Measurements from ENCODE around the gene TAGAP. TPM values are rescaled to one million over a fixed set of nuclear protein-coding genes. Genes with fewer than 3 reads are reported as not detected.

The TAGAP gene
- total RNA-seq, 1 experiment from 2014 or later: 16.5 TPM

- no peak for DNase-seq
- no peaks in the 10 kb centered on the region for H3K9me3 ChIP-seq (ENCODE audit: low read length)
- no peaks in the 10 kb centered on the region for H4K20me1 ChIP-seq (ENCODE audit: insufficient read depth, low read depth, low read length)
- H3K9me2 ChIP-seq (replicated peaks; ENCODE audit: insufficient read depth, low read length): no peaks in the 10 kb centered on the region
- H3K27me3 ChIP-seq (ENCODE audit: low read length): no peaks in the 10 kb centered on the region
- H3K9ac ChIP-seq (ENCODE audit: low read length): no peak overlapping the region
- H3K4me1 ChIP-seq (ENCODE audit: low read length): peaks cover 21% of the 10 kb centered on the region
- H3K4me3 ChIP-seq (ENCODE audit: low read length): no peak overlapping the region
- H2AFZ ChIP-seq (ENCODE audit: low read length): no peak overlapping the region
- no peaks in the 10 kb centered on the region for H3K79me2 ChIP-seq (ENCODE audit: low read length)
- no peak overlapping the region for H3K4me2 ChIP-seq (ENCODE audit: low read depth, low read length, poor library complexity, severe bottlenecking)
- no peak overlapping the region for H3K27ac ChIP-seq (ENCODE audit: low read length)
- no peaks in the 10 kb centered on the region for H3K36me3 ChIP-seq (ENCODE audit: insufficient read depth, low read length)
Observed at GRCh38 chr6:159066483-159066882, 21.7 kb upstream of the TAGAP start.

GRCh38 chr6:159065759-159066329 lies 21.1 kb upstream of the TAGAP start:
- Histone ChIP-seq H3K27ac (ENCODE audit: low read length) (no peak overlapping the region), H3K27me3 (ENCODE audit: low read length) (no peaks in the 10 kb centered on the region), H3K9ac (ENCODE audit: low read length) (no peak overlapping the region), H3K4me3 (ENCODE audit: low read length) (no peak overlapping the region), H3K4me1 (ENCODE audit: low read length) (peaks cover 21% of the 10 kb centered on the region), H3K4me2 (ENCODE audit: low read depth, low read length, poor library complexity, severe bottlenecking) (no peak overlapping the region), H3K36me3 (ENCODE audit: insufficient read depth, low read length) (no peaks in the 10 kb centered on the region), H3K9me3 (ENCODE audit: low read length) (no peaks in the 10 kb centered on the region), H3K79me2 (ENCODE audit: low read length) (no peaks in the 10 kb centered on the region), H2AFZ (ENCODE audit: low read length) (no peak overlapping the region), H4K20me1 (ENCODE audit: insufficient read depth, low read depth, low read length) (no peaks in the 10 kb centered on the region), H3K9me2 (replicated peaks; ENCODE audit: insufficient read depth, low read length) (no peaks in the 10 kb centered on the region)
- DNase-seq: no peak

DNA sequence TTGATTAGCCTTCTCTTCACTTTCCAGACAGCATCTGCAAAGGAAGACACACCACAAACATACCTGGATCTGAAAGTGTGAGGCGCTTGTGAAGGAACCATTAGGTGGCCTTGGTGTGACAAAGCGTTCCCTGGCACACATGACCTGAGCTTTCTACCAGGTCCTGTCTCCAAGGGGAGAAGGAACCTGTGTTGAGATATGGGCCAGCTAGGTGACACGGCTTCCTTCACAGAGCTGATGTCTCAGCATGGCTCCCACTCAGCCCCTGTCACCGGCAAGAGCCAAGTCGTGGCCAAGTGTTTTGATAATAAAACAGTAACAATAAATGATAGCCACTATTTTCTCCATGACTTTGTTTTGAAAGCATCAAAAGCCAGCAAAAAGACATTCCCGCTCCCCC lies 20.3 kb upstream of the TAGAP start:
- Histone ChIP-seq H2AFZ (ENCODE audit: low read length) (no peak overlapping the region), H3K27me3 (ENCODE audit: low read length) (no peaks in the 10 kb centered on the region), H3K4me1 (ENCODE audit: low read length) (peaks cover 21% of the 10 kb centered on the region), H3K4me3 (ENCODE audit: low read length) (no peak overlapping the region), H3K9me3 (ENCODE audit: low read length) (no peaks in the 10 kb centered on the region), H3K9ac (ENCODE audit: low read length) (no peak overlapping the region), H3K79me2 (ENCODE audit: low read length) (no peaks in the 10 kb centered on the region), H4K20me1 (ENCODE audit: insufficient read depth, low read depth, low read length) (no peaks in the 10 kb centered on the region), H3K9me2 (replicated peaks; ENCODE audit: insufficient read depth, low read length) (no peaks in the 10 kb centered on the region), H3K36me3 (ENCODE audit: insufficient read depth, low read length) (no peaks in the 10 kb centered on the region), H3K27ac (ENCODE audit: low read length) (no peak overlapping the region), H3K4me2 (ENCODE audit: low read depth, low read length, poor library complexity, severe bottlenecking) (no peak overlapping the region)
- DNase-seq: no peak

DNA sequence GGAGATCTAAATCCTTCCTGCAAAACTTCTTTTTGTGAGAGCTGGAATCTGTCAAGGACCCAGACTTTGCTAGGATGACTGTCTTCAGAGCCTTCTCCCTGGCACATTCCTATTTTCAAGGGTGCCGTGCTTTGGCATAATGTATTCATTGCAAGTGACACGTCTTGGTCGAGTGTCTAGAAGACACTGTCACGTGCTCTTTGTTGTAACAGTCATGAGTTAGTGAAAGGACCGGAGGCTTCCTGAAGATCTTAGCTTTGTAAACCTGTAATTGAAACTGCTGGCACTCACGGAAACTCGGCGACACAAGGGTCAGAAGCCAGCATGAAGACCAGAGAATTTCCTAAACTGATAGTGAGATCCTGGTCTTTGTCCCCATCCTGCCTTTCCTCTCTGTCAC lies 19.7 kb upstream of the TAGAP start:
- H3K36me3 ChIP-seq (ENCODE audit: insufficient read depth, low read length): no peaks in the 10 kb centered on the region
- no peak overlapping the region for H3K4me2 ChIP-seq (ENCODE audit: low read depth, low read length, poor library complexity, severe bottlenecking)
- H3K9ac ChIP-seq (ENCODE audit: low read length): no peak overlapping the region
- H2AFZ ChIP-seq (ENCODE audit: low read length): no peak overlapping the region
- DNase-seq: no peak
- H3K9me3 ChIP-seq (ENCODE audit: low read length): no peaks in the 10 kb centered on the region
- no peaks in the 10 kb centered on the region for H3K9me2 ChIP-seq (replicated peaks; ENCODE audit: insufficient read depth, low read length)
- no peaks in the 10 kb centered on the region for H3K79me2 ChIP-seq (ENCODE audit: low read length)
- no peaks in the 10 kb centered on the region for H4K20me1 ChIP-seq (ENCODE audit: insufficient read depth, low read depth, low read length)
- H3K4me1 ChIP-seq (ENCODE audit: low read length): peaks cover 21% of the 10 kb centered on the region
- H3K27ac ChIP-seq (ENCODE audit: low read length): no peak overlapping the region
- no peak overlapping the region for H3K4me3 ChIP-seq (ENCODE audit: low read length)
- no peaks in the 10 kb centered on the region for H3K27me3 ChIP-seq (ENCODE audit: low read length)

DNA sequence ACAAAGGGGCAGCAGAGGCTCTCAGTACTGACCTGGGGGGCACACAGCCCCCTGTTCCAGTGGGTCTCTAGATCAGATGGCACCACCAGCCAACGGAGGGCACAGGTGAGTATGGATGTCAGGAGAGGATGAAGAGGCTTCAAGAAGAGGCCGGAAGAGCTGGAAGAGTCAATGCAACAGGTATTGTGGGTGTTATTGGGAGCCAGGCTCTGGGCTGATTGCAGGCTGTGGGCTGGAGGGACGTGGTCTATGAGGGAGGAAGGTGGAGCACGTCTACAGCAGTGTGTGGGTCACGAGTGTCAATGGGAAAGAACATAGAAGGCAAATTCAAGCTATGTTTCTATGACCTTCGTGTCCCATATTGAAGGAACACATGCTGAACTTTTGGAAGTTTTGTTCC lies 18.8 kb upstream of the TAGAP start:
- Histone ChIP-seq H3K9ac (ENCODE audit: low read length) (no peak overlapping the region), H3K4me1 (ENCODE audit: low read length) (peaks cover 13% of the 10 kb centered on the region), H2AFZ (ENCODE audit: low read length) (no peak overlapping the region), H3K27me3 (ENCODE audit: low read length) (no peaks in the 10 kb centered on the region), H3K4me3 (ENCODE audit: low read length) (no peak overlapping the region), H3K27ac (ENCODE audit: low read length) (no peak overlapping the region), H3K9me3 (ENCODE audit: low read length) (no peaks in the 10 kb centered on the region), H3K9me2 (replicated peaks; ENCODE audit: insufficient read depth, low read length) (no peaks in the 10 kb centered on the region), H3K36me3 (ENCODE audit: insufficient read depth, low read length) (no peaks in the 10 kb centered on the region), H3K79me2 (ENCODE audit: low read length) (no peaks in the 10 kb centered on the region), H3K4me2 (ENCODE audit: low read depth, low read length, poor library complexity, severe bottlenecking) (no peak overlapping the region), H4K20me1 (ENCODE audit: insufficient read depth, low read depth, low read length) (no peaks in the 10 kb centered on the region)
- DNase-seq: no peak

GRCh38 chr6:159062976-159063375 lies 18.2 kb upstream of the TAGAP start:
- no peak overlapping the region for H2AFZ ChIP-seq (ENCODE audit: low read length)
- no peaks in the 10 kb centered on the region for H4K20me1 ChIP-seq (ENCODE audit: insufficient read depth, low read depth, low read length)
- H3K9ac ChIP-seq (ENCODE audit: low read length): no peak overlapping the region
- no peak overlapping the region for H3K27ac ChIP-seq (ENCODE audit: low read length)
- H3K9me3 ChIP-seq (ENCODE audit: low read length): no peaks in the 10 kb centered on the region
- no peak for DNase-seq
- H3K79me2 ChIP-seq (ENCODE audit: low read length): no peaks in the 10 kb centered on the region
- no peaks in the 10 kb centered on the region for H3K27me3 ChIP-seq (ENCODE audit: low read length)
- peaks cover 13% of the 10 kb centered on the region for H3K4me1 ChIP-seq (ENCODE audit: low read length)
- no peaks in the 10 kb centered on the region for H3K9me2 ChIP-seq (replicated peaks; ENCODE audit: insufficient read depth, low read length)
- no peaks in the 10 kb centered on the region for H3K36me3 ChIP-seq (ENCODE audit: insufficient read depth, low read length)
- no peak overlapping the region for H3K4me3 ChIP-seq (ENCODE audit: low read length)
- no peak overlapping the region for H3K4me2 ChIP-seq (ENCODE audit: low read depth, low read length, poor library complexity, severe bottlenecking)

DNA sequence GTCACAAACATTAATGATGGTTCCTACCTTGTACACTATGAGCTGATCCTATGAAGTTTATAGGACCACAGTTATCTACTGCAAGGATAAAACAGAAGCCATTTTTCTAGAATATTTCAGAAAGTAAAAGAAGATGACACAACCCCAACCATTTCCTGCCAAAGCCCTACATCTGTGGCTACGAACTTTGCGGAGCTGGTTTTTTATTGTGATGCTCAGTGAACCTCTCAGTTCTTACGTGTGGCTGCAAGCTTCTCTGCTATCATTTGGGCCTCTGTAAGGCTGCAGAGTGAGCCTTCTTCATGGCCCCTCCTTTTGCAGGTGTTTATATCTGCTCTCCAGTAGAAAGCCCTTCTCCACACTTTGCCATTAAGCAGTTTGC lies 17.8 kb upstream of the TAGAP start:
- Histone ChIP-seq H3K4me2 (ENCODE audit: low read depth, low read length, poor library complexity, severe bottlenecking) (no peak overlapping the region), H3K79me2 (ENCODE audit: low read length) (no peaks in the 10 kb centered on the region), H3K4me1 (ENCODE audit: low read length) (peaks cover 13% of the 10 kb centered on the region), H3K9me3 (ENCODE audit: low read length) (no peaks in the 10 kb centered on the region), H3K9ac (ENCODE audit: low read length) (no peak overlapping the region), H3K27me3 (ENCODE audit: low read length) (no peaks in the 10 kb centered on the region), H2AFZ (ENCODE audit: low read length) (no peak overlapping the region), H4K20me1 (ENCODE audit: insufficient read depth, low read depth, low read length) (no peaks in the 10 kb centered on the region), H3K9me2 (replicated peaks; ENCODE audit: insufficient read depth, low read length) (no peaks in the 10 kb centered on the region), H3K4me3 (ENCODE audit: low read length) (no peak overlapping the region), H3K27ac (ENCODE audit: low read length) (no peak overlapping the region), H3K36me3 (ENCODE audit: insufficient read depth, low read length) (no peaks in the 10 kb centered on the region)
- no peak for DNase-seq

DNA sequence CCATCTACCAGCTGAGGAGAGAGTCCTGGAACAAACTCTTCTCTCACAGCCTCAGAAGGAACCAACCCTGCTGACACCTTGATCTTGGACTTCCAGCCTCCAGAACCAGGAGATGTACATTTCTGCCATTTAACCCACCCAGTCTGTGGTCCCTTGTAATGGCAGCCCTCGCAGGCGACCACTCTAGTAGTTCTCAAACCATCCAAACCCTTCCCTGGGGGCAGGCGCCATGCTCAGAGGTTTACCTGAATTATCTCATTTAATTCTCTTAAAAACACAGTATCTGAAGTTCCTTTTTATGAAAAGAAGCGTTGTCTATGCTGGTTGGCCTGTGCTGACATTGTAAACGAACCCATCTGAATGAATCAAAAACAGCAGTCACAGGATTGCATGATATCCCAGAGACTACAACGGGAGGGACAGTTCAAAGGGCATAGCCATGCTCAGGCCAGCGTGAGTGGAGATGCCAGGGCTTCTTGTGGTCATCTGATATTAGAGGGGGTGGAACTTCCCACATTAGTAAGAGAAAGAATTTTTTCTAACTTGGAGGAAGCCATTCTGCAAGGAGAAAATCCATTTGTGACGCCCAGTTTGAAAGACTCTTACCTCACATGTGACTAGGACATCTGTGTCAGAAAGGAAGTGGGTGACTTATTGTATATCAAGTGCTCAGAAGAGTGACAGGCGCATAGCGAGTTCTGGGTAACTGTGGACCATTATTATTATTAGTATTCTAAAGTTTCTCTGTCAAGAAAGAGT lies 17.2 kb upstream of the TAGAP start:
- H3K4me3 ChIP-seq (ENCODE audit: low read length): no peak overlapping the region
- DNase-seq: no peak
- no peaks in the 10 kb centered on the region for H4K20me1 ChIP-seq (ENCODE audit: insufficient read depth, low read depth, low read length)
- no peak overlapping the region for H2AFZ ChIP-seq (ENCODE audit: low read length)
- no peak overlapping the region for H3K27ac ChIP-seq (ENCODE audit: low read length)
- no peaks in the 10 kb centered on the region for H3K9me3 ChIP-seq (ENCODE audit: low read length)
- H3K36me3 ChIP-seq (ENCODE audit: insufficient read depth, low read length): no peaks in the 10 kb centered on the region
- H3K27me3 ChIP-seq (ENCODE audit: low read length): no peaks in the 10 kb centered on the region
- H3K9me2 ChIP-seq (replicated peaks; ENCODE audit: insufficient read depth, low read length): no peaks in the 10 kb centered on the region
- no peak overlapping the region for H3K9ac ChIP-seq (ENCODE audit: low read length)
- H3K79me2 ChIP-seq (ENCODE audit: low read length): no peaks in the 10 kb centered on the region
- H3K4me1 ChIP-seq (ENCODE audit: low read length): peaks cover 13% of the 10 kb centered on the region
- no peak overlapping the region for H3K4me2 ChIP-seq (ENCODE audit: low read depth, low read length, poor library complexity, severe bottlenecking)

Data from Karpas-422 (cell line).